Nephron progenitor cell (in vitro differentiated cells): Measurements from ENCODE around the gene EID2B.

ENCODE experiments used
- DNase-seq: peaks from one replicate; pipeline ENCODE4 v3.0.0; 2021
- H3K27ac Mint-ChIP-seq: 2 replicates; pipeline ENCODE4 v1.8.0; 2021; ENCODE audit warnings: mild to moderate bottlenecking, moderate library complexity, mixed read lengths
- H3K27me3 Mint-ChIP-seq: 2 replicates; pipeline ENCODE4 v1.8.0; 2021; ENCODE audit warnings: mild to moderate bottlenecking, low read depth, mixed read lengths; ENCODE audit not compliant: poor library complexity
- H3K36me3 Mint-ChIP-seq: 2 replicates; pipeline ENCODE4 v1.8.0; 2021; ENCODE audit warnings: low read depth, mixed read lengths
- H3K4me1 Mint-ChIP-seq: 2 replicates; pipeline ENCODE4 v1.8.0; 2021; ENCODE audit warnings: mixed read lengths
- H3K4me3 Mint-ChIP-seq: 2 replicates; pipeline ENCODE4 v1.8.0; 2021; ENCODE audit warnings: mild to moderate bottlenecking, moderate library complexity, mixed read lengths
- H3K9me3 Mint-ChIP-seq: 2 replicates; pipeline ENCODE4 v1.8.0; 2021; ENCODE audit warnings: mild to moderate bottlenecking, moderate library complexity, mixed read lengths
- TF ChIP-seq, protein P1 (sequence below): fragments of 200-600 bp; sonication (generic); IDR thresholded peaks from 2 replicates; pipeline ENCODE4 v1.5.0; 2021; ENCODE audit warnings: antibody characterized with exemption

Gene EID2B

DNA sequence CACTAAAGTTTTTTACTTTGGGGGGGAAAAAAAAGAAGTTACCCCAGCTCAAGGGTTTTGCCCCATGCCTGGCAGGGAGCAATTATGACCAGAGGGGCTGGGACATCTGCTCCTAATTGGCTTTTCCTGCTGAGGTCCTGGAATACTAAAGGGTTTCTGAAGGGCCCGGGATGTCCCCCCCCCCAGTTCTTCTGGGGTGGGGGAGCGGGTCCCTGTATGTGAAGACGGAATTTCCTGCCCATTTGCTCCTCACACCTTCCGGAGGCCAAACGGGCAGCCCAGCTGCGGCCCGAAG lies 35.0 kb downstream of the EID2B start:
- H3K27me3 Mint-ChIP-seq: peaks cover 3% of the 10 kb centered on the region
- no peak overlapping the region for H3K27ac Mint-ChIP-seq
- H3K4me3 Mint-ChIP-seq: peak overlapping the region; percentile 42
- DNase-seq: no peak
- no peaks in the 10 kb centered on the region for H3K9me3 Mint-ChIP-seq
- TF ChIP-seq, protein P1, sequence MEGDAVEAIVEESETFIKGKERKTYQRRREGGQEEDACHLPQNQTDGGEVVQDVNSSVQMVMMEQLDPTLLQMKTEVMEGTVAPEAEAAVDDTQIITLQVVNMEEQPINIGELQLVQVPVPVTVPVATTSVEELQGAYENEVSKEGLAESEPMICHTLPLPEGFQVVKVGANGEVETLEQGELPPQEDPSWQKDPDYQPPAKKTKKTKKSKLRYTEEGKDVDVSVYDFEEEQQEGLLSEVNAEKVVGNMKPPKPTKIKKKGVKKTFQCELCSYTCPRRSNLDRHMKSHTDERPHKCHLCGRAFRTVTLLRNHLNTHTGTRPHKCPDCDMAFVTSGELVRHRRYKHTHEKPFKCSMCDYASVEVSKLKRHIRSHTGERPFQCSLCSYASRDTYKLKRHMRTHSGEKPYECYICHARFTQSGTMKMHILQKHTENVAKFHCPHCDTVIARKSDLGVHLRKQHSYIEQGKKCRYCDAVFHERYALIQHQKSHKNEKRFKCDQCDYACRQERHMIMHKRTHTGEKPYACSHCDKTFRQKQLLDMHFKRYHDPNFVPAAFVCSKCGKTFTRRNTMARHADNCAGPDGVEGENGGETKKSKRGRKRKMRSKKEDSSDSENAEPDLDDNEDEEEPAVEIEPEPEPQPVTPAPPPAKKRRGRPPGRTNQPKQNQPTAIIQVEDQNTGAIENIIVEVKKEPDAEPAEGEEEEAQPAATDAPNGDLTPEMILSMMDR: no peak
- peaks cover 17% of the 10 kb centered on the region for H3K36me3 Mint-ChIP-seq
- peaks cover 31% of the 10 kb centered on the region for H3K4me1 Mint-ChIP-seq

DNA sequence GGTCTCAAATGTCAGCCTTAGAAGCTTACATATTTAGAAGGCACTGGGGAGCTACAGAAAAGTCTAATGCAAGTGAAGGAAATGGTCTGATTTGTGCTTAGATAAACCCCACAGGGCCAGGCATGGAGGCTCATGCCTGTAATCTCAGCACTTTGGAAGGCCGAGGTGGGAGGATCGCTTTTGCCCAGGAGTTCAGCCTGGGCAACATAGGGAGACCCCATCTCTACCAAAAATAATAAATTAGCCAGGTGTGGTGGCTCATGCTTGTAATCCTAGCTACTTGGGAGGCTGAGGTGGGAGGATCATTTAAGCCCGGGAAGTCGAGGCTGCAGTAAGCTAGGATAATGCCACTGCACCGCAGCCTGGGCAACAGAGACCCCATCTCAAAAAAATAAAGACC lies 36.6 kb downstream of the EID2B start:
- Mint-ChIP-seq H3K4me3 (no peak overlapping the region), H3K36me3 (peaks cover 10% of the 10 kb centered on the region), H3K9me3 (no peaks in the 10 kb centered on the region), H3K27ac (no peak overlapping the region), H3K4me1 (peaks cover 31% of the 10 kb centered on the region), H3K27me3 (peaks cover 3% of the 10 kb centered on the region)
- DNase-seq: no peak
- TF ChIP-seq, protein P1: no peak

- no peaks in the 10 kb centered on the region for H3K27me3 Mint-ChIP-seq
- TF ChIP-seq, protein P1: no peak
- no peak overlapping the region for H3K4me3 Mint-ChIP-seq
- DNase-seq: no peak
- H3K27ac Mint-ChIP-seq: peak overlapping the region; percentile 82
- H3K9me3 Mint-ChIP-seq: no peaks in the 10 kb centered on the region
- peaks cover 28% of the 10 kb centered on the region for H3K4me1 Mint-ChIP-seq
- H3K36me3 Mint-ChIP-seq: peaks cover 10% of the 10 kb centered on the region
Measured at GRCh38 chr19:39494661-39495060, 38.0 kb downstream of the EID2B start.

DNA sequence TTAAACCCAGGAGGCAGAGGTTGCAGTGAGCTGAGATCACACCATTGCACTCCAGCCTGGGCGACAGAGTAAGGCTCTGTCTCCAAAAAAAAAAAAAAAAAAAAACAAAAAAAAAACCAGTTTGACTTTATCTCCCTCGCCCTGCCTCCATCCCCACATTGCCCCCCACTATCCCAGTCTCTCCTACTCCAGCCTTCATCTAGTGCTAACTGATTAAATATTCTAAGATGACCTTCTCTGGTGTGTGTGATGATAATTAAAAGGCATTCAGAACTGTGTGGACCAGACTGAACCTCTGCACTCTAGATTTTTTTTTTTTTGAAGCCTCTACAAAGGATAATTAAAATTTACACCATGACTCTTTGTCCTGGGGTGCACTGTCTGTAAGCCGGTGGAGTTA lies 39.9 kb downstream of the EID2B start:
- Mint-ChIP-seq H3K36me3 (peaks cover 23% of the 10 kb centered on the region), H3K27me3 (no peaks in the 10 kb centered on the region), H3K9me3 (no peaks in the 10 kb centered on the region), H3K4me3 (no peak overlapping the region), H3K27ac (no peak overlapping the region), H3K4me1 (peaks cover 15% of the 10 kb centered on the region)
- TF ChIP-seq, protein P1: no peak
- DNase-seq: no peak

DNA sequence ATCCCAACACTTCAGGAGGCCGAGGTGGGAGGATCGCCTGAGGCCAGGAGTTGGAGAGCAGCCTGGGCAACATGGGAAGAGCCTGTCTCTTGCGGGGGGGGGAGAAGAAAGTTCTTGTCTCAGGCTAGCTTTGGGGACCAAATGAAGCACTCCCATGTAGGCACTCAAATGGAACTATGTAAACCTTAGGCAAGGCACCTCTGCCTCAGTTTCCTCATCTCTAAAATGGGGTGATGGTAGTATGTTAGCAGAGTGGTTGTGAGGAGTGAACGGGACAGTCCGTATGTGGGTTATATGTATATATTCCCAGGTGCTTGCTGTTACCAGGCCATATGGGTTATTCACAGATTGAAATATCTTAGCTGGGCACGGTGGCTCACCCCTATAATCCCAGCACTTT lies 40.4 kb downstream of the EID2B start:
- no peaks in the 10 kb centered on the region for H3K27me3 Mint-ChIP-seq
- H3K27ac Mint-ChIP-seq: no peak overlapping the region
- no peaks in the 10 kb centered on the region for H3K9me3 Mint-ChIP-seq
- no peak overlapping the region for H3K4me3 Mint-ChIP-seq
- TF ChIP-seq, protein P1: no peak
- H3K36me3 Mint-ChIP-seq: peaks cover 24% of the 10 kb centered on the region
- H3K4me1 Mint-ChIP-seq: peaks cover 15% of the 10 kb centered on the region
- DNase-seq: no peak

DNA sequence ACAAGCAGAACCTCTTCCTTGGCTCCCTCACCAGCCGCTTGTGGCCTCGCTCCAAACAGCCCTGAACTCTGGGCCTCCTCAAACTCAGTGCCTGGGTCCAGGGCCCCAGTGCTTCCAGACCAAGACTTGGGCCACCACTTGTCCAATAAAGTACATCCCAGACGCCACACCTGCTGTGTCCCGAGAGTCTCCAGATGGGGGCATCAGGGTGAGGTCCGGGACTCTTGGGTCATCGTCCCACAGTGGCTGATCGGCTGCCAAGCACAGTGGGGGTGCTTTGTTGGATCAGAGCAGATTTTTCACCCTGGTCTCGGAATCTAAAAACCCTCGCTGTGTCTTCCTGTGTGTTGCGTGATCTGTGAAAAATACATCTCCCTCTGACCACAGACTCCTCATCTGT lies 42.9 kb downstream of the EID2B start:
- Mint-ChIP-seq H3K36me3 (peaks cover 40% of the 10 kb centered on the region), H3K27ac (no peak overlapping the region), H3K27me3 (no peaks in the 10 kb centered on the region), H3K9me3 (no peaks in the 10 kb centered on the region), H3K4me1 (peaks cover 5% of the 10 kb centered on the region), H3K4me3 (no peak overlapping the region)
- TF ChIP-seq, protein P1: no peak
- no peak for DNase-seq
